Measurements from ENCODE around the gene NEDD4L. TPM values are rescaled to one million over a fixed set of nuclear protein-coding genes. Genes with fewer than 3 reads are reported as not detected.
"Not testable (repeated sequence)": the region's sequence is repeated elsewhere in the genome, so short reads cannot be mapped to it uniquely, and the experiment has no call there.

Gene NEDD4L
- total RNA-seq, 1 experiment from 2014 or later, result 10.9 TPM

DNA sequence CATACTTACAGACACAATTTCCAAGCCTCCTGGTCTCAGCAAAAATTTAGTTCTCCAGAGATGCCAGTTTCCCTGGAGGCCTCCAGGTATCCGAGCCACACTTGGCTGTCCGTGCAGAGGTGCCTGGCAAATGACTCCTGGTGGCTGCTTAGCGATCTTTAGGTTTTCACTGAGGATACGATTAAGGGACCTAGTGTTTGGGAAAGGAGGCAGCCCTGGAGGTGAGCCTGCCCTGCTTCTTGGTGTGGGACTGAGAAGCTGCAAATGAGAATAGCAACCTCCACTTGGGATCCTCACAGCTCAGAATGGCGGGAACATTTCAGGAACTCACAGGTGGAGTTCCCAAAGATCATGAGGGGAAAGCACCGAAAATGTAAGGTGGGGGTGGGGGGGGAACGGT is 367.3 kb downstream of the NEDD4L start:
- DNase-seq (ENCODE audit: low read depth), result no peak

DNA sequence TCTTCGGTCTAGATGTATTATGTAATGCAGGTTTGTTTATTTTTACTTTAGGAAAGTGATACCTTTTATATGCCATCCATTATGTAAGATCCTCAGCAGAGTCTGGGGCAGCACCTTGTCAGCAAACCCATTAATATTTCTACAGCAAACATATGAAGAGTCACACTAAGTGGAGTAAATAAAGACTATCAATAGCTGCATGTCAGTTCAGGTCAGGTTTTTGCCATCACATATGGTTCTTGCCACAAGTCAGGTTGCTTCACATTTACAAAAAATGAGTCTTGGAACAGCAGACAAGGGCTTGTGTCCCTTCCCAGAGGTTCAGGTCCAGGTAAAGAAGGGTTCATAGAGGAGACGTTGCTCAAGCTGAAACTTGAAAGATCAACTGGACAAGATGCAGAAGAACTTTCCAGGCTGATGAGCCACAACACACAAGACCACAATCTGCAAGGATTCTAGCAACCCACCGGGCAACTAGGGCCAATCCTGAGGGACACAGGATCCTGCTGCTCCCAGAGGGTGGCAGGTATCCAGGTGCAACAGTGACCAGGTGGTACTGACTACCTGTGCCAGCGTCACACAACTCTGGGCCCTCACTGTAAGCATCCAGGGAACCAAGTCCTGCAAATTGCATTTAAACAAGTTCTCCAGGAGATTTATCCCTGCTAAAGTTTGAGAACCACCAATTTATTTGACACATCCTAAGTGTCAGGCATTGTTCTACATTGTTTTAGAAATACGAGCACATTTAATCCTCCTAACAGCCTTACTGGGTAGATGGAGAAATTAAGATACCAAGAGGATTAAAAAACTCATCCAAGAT is 369.0 kb downstream of the NEDD4L start:
- no peak for DNase-seq (ENCODE audit: low read depth)

DNA sequence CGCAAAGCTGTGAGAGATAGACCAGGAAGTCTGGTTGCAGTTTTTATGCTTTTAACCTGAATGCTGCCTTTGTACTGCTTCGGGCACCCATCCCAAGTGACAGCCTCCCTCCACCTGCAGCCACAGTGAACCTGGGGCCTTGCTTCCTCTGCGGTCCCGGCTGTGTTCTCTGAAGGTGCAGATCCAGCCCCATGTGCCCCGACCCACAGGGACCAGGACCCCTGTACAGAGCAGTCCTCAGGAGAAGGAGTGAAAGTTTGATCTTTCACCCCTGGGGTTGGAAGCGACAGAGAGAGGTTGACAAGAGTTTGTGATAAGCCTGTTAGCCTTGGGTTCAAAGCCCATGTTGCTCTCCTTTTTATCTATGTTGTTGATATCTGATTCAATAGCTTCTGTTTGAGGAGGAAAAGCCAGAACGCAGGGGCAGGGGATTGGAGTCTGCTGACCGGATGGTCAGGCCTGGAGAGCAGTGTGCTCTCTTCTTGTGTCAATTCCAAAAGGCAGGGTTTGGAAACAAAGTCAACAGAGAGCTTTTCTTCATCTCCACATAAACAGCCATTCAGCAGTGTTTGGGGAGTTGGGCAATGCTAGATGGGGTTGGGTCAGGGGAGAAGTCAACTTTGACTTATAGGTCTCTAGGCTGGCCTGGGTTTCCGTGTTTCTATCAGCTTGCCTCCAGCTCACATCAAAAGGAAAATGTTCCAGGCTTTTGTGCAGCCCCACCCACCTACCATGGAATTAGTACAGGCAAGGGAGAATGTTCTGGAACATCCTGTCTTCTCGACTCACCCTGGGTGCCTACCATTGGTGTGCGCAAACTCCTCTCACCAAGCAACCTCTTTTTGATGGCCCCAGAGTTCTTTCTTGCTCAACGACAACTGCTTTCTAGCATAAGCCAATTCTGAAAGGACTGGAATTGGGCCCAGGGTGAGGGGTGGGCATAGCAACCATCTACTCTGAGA is 369.9 kb downstream of the NEDD4L start:
- DNase-seq (ENCODE audit: low read depth), result no peak

DNA sequence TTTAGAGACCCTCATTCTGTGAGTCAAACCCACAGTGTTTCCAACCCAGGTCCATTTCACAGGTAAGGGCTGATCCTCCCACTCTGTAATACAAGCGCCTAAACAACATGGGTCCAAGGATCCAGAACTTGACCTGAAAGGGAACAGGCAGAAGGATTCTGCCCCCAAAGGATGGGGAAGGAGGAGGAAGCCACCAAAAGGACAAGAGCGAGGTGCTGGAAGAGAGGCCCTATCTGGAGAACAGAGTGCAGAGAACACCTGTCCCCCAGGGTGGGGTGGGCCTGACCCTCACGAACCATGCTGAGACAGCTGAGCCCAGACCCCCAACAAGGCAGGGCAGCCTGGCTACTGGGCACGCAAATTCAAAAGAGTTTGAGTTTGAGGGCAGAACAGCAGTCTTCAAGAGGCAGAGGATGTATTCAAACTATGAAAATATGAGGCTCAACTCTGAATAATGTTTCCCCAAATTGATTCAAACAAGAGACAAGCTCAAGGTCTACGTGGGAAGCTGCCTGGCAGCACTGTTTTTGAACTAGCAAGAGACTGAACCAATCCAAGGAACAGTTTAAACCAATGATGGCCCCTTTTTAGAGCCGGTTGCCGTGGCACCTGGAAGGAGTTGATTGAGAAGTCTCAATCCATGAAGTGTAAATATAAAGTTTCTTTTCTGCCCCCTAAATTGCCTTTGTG is 372.1 kb downstream of the NEDD4L start:
- no peak for DNase-seq (ENCODE audit: low read depth)

DNA sequence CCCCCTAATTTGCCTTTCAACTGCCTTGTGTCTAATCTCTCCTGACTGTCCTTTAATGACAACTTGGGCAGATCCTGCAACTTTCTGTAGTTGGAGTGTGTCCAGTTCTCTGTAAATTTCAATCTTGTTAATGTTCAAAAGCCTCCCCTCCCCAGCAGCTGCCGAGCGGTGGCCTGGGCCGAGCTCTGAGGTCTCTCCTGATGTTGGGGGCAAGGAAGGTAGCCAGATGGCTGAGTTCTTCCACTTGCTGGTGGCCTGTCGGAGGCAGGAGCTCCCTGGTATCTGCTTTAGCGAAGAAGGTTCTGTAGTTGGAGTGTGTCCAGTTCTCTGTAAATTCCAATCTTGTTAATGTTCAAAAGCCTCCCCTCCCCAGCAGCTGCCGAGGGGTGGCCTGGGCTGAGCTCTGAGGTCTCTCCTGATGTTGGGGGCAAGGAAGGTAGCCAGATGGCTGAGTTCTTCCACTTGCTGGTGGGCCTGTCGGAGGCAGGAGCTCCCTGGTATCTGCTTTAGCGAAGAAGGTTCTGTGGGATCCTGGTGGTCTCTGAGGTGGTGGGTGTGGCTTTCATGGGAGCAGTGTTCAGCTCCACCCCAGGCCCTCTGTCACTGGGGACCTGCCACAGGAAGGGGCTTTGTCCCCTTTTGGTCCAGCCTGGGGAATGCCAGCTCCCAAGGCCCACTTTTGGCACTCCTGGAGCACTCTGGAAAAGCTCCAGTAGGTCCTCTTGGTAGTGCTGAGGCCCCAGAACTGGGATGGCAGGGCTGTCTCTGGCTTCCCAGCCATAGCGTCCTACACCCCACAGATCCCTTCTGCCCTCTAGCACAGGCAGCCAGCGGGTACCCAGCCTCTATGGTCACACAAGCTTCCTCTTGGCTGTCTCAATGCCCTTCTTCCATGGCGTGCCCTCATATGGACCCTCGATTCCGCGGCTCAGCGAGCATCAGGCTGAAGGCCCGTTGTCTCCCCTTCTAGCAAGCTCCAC is 373.0 kb downstream of the NEDD4L start:
- peak; percentile 77 for DNase-seq (ENCODE audit: low read depth)

DNA sequence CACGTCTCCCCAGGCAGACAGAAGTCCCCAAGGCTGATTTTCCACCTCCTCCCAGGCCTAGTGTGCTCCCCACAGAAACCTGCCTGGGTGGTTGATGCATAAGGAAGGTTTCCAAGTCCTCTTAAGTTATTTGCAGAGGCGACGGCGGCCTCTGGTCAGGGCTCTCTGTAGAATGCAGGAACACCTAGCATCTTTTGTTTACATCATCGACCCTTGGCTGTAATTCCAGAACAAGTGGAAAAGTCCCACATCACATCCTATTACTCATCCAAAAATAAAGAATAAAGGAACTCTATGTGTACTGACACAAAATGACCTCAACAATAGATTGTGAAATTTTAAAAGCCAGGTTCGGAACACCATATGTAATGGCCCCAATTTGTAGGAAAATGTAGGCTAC is 373.7 kb downstream of the NEDD4L start:
- DNase-seq (ENCODE audit: low read depth), result peak; percentile 66

DNA sequence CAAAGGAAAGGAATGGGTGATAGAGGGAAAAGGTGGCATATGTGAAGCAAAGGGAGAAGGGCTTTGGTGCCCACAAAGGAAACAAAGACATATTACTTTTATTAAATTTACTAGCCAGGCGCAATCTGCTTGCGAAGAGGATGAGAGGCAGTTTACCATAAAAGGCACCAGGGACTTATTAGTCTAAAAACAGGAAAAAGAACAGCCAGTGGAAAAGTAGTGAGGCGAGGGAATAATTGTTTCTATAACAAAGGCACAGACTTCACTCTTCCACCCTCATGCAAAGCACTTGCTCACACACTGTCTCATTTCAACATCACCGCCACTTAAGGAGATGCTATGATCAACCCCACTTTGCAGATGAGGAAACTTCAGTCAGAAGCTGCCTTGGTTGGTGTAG is 374.3 kb downstream of the NEDD4L start:
- DNase-seq (ENCODE audit: low read depth), result no peak

DNA sequence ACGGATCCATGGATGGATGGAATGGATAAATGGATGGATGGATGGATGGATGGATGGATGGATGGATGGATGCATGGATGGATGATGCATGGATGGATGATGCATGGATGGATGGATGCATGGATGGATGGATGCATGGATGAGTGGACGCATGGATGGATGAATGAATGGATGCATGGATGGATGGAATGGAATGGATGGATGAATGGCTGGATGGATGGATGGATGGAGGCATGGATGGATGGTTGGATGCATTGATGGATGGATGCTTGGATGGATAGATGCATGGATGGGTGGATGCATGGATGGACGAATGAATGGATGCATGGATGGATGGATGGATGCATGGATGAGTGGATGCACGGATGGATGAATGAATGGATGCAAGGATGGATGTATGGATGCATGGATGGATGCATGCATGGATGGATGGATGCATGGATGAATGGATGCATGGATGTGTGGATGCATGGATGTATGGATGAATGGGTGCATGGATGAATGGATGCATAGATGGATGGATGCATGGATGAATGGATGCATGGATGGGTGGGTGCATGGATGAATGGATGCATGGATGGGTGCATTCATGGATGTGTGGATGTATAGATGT is 375.7 kb downstream of the NEDD4L start:
- DNase-seq (ENCODE audit: low read depth), result no peak

DNA sequence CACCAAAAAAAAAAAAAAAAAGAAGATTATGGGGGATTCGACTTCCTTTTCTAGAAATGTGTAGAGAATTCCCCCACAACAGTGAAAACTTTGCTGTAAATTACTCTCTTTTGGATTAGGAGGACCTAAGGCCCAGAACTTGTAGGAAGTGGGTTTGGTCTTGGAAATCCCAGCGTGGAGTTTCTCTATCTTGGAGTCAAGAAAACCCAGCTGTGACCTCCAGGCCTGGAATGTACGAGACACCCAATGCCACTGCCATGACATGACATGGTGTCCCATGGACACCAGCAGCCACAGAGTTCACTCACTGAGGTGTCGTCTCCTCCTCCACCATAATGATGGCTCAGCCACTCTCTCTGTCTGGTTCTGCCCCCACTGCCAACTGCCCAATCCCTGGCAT is 382.6 kb downstream of the NEDD4L start:
- DNase-seq (ENCODE audit: low read depth), result no peak

DNA sequence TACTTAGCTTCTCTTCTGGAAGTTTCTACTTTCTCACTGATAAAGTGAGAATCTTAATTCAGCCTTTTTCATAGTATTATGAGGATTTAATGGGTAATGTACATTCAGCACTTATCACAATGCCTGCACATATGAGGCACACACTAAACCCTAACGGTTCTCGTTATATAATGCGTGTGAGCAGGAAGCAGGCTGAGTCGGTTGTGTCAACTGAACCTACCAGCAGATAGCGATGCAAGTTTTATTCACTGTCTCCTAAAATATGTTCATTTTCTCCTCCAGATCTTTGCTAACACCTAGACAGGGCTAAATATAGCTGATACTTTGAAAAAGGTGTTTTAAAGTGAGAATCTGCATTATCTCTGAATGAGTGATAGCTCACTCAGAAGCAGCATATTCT is 383.3 kb downstream of the NEDD4L start:
- DNase-seq (ENCODE audit: low read depth), result no peak

DNA sequence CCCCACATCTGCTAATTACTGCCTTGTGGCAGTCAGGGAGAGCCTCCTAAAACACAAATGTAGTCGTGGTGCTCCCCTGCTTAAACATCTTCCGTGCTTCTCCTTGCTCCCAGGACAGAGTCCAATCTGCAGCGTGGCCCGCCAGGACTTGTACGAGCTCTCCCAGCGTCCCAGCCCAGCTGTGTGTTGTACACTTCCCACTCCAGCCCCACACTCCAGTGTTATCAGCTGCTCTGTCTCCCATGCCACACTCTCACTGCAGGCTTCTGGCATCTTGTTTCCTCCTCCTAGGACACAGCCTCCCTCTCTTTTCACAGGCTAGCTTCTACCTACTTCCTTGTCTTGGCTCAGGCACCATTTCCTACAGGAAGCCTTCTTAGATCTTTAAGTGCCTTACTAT is 385.4 kb downstream of the NEDD4L start:
- no peak for DNase-seq (ENCODE audit: low read depth)

DNA sequence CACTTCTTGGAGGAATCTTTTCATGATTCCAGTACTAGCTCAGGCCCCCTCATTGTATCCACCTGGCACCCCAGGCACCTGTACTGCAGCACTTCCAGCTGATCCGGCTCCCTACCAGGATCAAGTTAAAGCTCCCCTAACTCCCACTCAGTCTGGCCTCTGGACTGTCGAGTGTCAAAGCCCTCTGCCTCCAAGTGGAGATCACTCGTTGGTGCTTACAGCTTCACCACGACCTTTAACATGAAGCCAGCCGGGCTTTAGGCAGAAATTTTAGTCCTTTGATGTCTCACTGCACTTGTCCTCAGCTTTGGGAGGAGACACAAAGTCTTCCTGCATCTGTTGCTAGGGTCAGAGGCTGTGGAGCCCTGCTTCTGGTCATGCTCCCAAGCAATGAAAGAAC is 387.2 kb downstream of the NEDD4L start:
- no peak for DNase-seq (ENCODE audit: low read depth)

DNA sequence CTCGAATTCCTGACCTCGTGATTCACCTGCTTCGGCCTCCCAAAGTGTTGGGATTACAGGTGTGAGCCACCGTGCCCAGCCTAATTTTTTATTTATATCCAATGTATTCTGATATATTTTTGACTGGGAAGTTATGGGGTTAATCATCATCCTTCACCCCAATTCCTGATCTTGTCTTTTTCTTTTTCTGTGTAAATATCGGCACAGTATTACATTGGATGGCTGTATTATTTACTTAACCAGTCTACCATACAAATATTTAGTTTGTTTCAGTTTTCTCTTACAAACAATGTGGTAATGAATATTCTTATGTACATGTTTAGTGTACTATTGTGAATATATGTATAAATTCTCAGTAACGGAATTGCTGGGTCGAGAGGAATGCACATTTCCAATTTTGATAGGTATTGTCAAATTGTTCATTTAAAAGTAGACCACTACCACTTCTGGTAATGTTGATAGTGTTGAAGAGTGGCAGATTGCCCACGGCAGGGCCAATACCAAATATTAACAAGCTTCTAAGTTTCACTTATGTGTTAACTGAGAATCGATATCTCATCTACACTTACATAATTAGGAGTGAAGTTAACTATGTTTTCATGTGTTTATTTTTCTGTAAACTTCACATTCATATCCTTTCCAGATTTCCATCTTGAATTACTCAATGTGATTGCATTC is 388.2 kb downstream of the NEDD4L start:
- DNase-seq (ENCODE audit: low read depth), result no peak

DNA sequence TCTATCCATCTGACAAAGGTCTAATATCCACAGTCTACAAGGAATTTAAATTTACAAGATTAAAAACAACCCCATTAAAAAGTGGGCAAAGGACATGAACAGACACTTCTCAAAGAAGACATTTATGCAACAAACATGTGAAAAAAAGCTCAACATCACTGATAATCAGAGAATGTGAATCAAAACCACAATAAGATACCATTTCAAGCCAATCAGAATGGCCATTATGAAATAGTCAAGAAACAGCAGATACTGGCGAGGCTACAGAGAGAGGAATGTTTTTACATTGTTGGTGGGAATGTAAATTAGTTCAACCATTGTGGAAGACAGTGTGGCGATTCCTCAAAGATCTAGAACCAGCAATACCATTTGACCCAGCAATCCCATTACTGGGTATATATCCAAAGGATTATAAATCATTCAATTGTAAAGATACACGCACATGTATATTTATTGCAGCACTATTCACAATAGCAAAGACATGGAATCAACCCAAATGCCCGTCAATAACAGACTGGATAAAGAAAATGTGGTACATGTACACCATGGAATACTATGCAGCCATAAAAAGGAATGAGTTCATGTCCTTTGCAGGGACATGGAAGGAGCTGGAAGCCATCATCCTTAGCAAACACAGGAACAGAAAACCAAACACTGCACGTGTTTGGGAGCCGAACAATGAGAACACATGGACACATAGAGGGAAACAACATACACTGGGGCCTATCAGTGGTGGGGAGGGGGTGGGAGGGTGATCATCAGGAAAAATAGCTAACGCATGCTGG is 391.4 kb downstream of the NEDD4L start:
- DNase-seq (ENCODE audit: low read depth), result not testable (repeated sequence)

DNA sequence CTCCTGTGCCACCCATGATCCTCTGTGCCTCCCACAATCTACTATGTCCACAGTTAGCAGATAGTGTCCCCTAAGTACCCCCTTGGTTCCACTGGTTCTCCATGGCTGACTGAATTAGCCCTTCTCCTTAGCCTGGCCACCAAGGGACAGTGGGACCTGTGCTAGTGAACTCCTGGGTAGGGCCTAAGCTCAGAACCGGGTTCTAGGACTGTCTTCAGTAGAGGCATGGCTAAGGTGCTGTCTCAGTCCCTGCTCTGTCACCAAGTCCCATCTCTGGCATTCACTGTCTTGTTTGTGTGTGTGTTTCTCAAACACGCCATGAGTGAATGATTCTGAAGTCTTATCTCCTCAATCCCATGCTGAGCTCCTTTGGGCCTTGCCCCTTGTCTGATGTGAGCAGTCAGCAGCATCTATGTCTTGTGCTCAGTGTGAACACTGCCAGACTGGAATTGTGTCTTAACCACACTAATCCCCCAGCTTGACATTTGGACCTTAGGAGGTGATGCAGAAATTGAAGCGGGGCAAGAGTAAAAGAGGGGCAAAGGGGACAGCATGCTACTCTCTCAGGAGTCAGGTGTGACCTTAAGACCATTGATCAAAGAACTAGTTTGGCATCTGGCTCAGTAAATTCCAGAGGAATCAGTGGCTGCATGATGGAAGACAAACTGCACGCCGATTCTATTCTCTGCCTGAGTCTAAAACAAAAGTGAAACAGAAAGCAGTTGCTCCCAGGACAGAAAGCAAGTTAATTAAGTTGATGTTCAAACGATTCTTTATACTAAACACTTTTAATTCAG is 394.3 kb downstream of the NEDD4L start:
- peak; percentile 49 for DNase-seq (ENCODE audit: low read depth)

DNA sequence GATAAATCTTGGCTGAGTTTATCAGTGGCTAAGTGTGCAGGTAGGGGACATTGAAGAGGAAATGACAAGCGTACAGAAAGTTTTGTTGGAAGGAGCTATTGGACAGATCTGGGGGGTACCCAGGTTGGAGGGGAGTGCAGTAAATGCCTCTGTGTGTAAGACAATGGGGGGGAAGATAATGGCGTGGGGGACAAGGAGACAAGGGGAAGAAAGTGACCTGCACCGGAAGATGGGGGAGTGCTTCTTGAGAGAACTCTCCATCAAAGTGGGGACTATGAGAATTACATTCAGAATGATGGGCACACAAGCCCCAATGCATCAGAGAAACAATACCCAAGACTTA is 394.9 kb downstream of the NEDD4L start:
- DNase-seq (ENCODE audit: low read depth), result peak; percentile 12

DNA sequence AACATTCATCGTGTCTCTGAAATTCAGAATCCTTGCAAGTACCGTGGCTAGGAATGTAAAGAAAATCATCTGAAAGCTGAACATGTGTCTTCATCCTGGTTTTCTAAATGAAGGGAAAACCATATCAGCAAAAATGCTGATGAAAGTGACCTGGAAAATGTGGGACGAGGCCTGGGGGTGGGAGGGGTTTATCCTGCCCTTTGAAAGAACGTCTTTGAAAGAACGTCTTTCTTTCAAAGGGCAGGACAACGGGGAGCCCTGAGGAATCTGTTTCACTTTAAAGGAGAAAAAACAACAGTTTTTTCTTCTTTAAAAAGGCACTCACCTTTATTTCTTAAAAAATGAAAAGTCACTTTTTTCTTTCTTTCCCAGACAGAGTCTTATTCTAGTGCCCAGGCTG is 399.6 kb downstream of the NEDD4L start:
- no peak for DNase-seq (ENCODE audit: low read depth)

DNA sequence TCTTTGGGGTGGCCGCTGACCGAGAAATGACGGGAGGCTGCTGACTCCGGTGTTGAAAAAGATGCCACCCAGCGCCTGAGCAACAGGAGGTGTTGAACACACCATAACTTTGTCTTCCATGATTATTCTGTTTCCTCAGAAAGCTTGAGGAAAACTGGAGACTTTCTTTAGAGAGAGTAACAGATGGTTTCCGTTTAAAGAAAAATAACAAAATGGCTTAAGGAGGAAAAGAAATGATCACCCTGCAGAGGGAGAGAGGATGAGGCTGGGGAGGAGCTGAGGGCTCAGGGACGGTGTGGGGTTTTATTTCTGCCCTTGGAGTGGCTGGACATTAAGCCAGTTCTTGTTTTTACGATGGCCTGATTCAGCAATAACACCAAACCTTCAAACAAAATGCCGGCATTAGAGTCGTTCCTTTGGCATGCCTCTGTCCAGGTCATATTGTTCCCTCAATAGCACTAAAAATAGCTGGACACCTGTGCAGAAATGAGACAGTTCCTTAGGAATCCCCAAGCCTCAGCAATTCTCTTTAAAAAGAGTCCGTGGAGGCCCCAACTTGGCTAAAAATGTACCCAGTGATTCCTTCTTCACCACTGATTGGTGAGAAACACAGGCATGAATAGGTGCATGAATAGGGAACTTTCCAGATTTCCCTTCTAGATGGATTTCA is 402.5 kb downstream of the NEDD4L start:
- DNase-seq (ENCODE audit: low read depth), result no peak
